A549 (cell line): ENCODE data around the gene KLHL2. TPM values are rescaled to one million over a fixed set of nuclear protein-coding genes. Genes with fewer than 3 reads are reported as not detected.

Source experiments
- ATAC-seq, 2 experiments: fragments of 200-7000 bp in 1 of 2; fragments of >200 bp in 1 of 2; cut with Nextera tagmentation in 1 of 2; cut with Tn5 transposase in 1 of 2; 3 replicates each; pipeline versions ENCODE4 v1.8.0 to v1.9.1; 2018 to 2020; ENCODE audit warnings: mild to moderate bottlenecking in 1 of 2, moderate library complexity in 1 of 2
- CTCF ChIA-PET: fragments of 300-600 bp; sonication (Branson Sonifier 250); formaldehyde crosslinking; extraction: SDS; loops from one replicate; lab custom pipeline; 2021; ENCODE audit warnings: antibody characterized with exemption, inconsistent platforms; lab: Yijun Ruan, JAX
- POLR2A ChIA-PET: fragments of 350-600 bp; formaldehyde crosslinking; extraction: SDS; loops from one replicate; lab custom pipeline; 2021; ENCODE audit warnings: antibody characterized with exemption, inconsistent platforms; lab: Yijun Ruan, JAX
- DNase-seq, 2 experiments: peaks; one replicate each; pipeline versions ENCODE4 v3.0.0 to v3.0.0-alpha.2; 2011 to 2016; ENCODE audit warnings: low read depth in 1 of 2, low spot score in 1 of 2
- FAIRE-seq: peaks from 2 replicates; lab custom pipeline; 2011; peaks lifted over from hg19 to GRCh38; lab: Jason Lieb, UNC
- H3K27ac ChIP-seq, 2 experiments: fragments of >200 bp; sonication (Bioruptor Twin); formaldehyde crosslinking; 3 replicates each; pipeline ENCODE4 v1.5.1; 2016 to 2017
- H3K4me1 ChIP-seq: fragments of >200 bp; sonication (Bioruptor Twin); formaldehyde crosslinking; 3 replicates; pipeline ENCODE4 v1.6.1; 2016
- H3K4me2 ChIP-seq: fragments of >200 bp; sonication (Bioruptor Twin); formaldehyde crosslinking; 3 replicates; pipeline ENCODE4 v1.6.1; 2016
- H3K4me3 ChIP-seq: fragments of >200 bp; sonication (Bioruptor Twin); formaldehyde crosslinking; 3 replicates; pipeline ENCODE4 v1.5.1; 2016
- H3K9me3 ChIP-seq: fragments of >200 bp; sonication (Bioruptor Twin); formaldehyde crosslinking; 3 replicates; pipeline ENCODE4 v1.6.1; 2016
- BCL3 ChIP-seq: fragments of >200 bp; sonication (Bioruptor Twin); formaldehyde crosslinking; IDR thresholded peaks from 3 replicates; pipeline ENCODE4 v1.6.1; 2016
- CHD2 ChIP-seq: fragments of 150-350 bp; IDR thresholded peaks from 2 replicates; pipeline ENCODE4 v1.6.1; 2014; ENCODE audit warnings: low read length; ENCODE audit not compliant: partially characterized antibody
- EHF ChIP-seq: fragments of 250-450 bp; sonication (Bioruptor Pico); IDR thresholded peaks from 2 replicates; pipeline ENCODE4 v1.5.0; 2020; ENCODE audit warnings: mild to moderate bottlenecking
- EHMT2 ChIP-seq: fragments of 200-600 bp; sonication (generic); IDR thresholded peaks from 2 replicates; pipeline ENCODE4 v1.6.1; 2016; ENCODE audit warnings: antibody characterized with exemption, low read depth, mild to moderate bottlenecking, moderate library complexity
- ELK1 ChIP-seq: fragments of 150-350 bp; IDR thresholded peaks from 2 replicates; pipeline ENCODE4 v1.6.1; 2014; ENCODE audit warnings: low read depth, mild to moderate bottlenecking, low read length
- ESRRA ChIP-seq: fragments of 150-350 bp; IDR thresholded peaks from 2 replicates; pipeline ENCODE4 v1.6.1; 2014; ENCODE audit warnings: mild to moderate bottlenecking, low read length, borderline replicate concordance
- FOXS1 ChIP-seq: fragments of 250-450 bp; sonication (Bioruptor Pico); IDR thresholded peaks from 2 replicates; pipeline ENCODE4 v1.5.0; 2020; ENCODE audit warnings: mild to moderate bottlenecking, moderate library complexity
- HDAC2 ChIP-seq: fragments of 200-600 bp; sonication (generic); IDR thresholded peaks from 2 replicates; pipeline ENCODE4 v1.6.1; 2016
- HOXB5 ChIP-seq: fragments of 250-450 bp; sonication (Bioruptor Pico); IDR thresholded peaks from 2 replicates; pipeline ENCODE4 v1.5.0; 2020; ENCODE audit warnings: mild to moderate bottlenecking, moderate library complexity
- JUNB ChIP-seq: fragments of >200 bp; sonication (Bioruptor Twin); formaldehyde crosslinking; IDR thresholded peaks from 2 replicates; pipeline ENCODE4 v1.6.1; 2016
- KDM1A ChIP-seq: fragments of 200-600 bp; sonication (generic); IDR thresholded peaks from 2 replicates; pipeline ENCODE4 v1.6.1; 2016; ENCODE audit warnings: low read depth, mild to moderate bottlenecking
- KDM5A ChIP-seq: fragments of 200-600 bp; sonication (generic); IDR thresholded peaks from 2 replicates; pipeline ENCODE4 v1.6.1; 2016; ENCODE audit warnings: antibody characterized with exemption, mild to moderate bottlenecking
- MAX ChIP-seq: IDR thresholded peaks from 2 replicates; pipeline ENCODE4 v1.6.1; 2012
- MAZ ChIP-seq: fragments of 150-350 bp; IDR thresholded peaks from 2 replicates; pipeline ENCODE4 v1.6.1; 2014; ENCODE audit warnings: antibody characterized with exemption, low read depth, low read length, borderline replicate concordance
- MYC ChIP-seq: IDR thresholded peaks from 2 replicates; pipeline ENCODE4 v1.6.1; 2012; ENCODE audit warnings: mild to moderate bottlenecking, inconsistent platforms, low read length, improper control_type of control experiment, borderline replicate concordance
- NFE2L2 ChIP-seq: fragments of 150-350 bp; conservative IDR thresholded peaks from 2 replicates; pipeline ENCODE4 v1.6.1; 2014; ENCODE audit warnings: low read length
- NPAS2 ChIP-seq: fragments of 250-450 bp; sonication (Bioruptor Pico); IDR thresholded peaks from 2 replicates; pipeline ENCODE4 v1.8.0; 2022; ENCODE audit warnings: mild to moderate bottlenecking, moderate library complexity, borderline replicate concordance
- NR3C1 ChIP-seq: fragments of >200 bp; sonication (Bioruptor Twin); formaldehyde crosslinking; IDR thresholded peaks from 3 replicates; pipeline ENCODE4 v1.6.1; 2017
- RARB ChIP-seq: fragments of 250-450 bp; sonication (Bioruptor Pico); IDR thresholded peaks from 2 replicates; pipeline ENCODE4 v1.8.0; 2021; ENCODE audit warnings: mild to moderate bottlenecking, moderate library complexity
- RCOR1 ChIP-seq: fragments of 150-350 bp; IDR thresholded peaks from 2 replicates; pipeline ENCODE4 v1.6.1; 2014; ENCODE audit warnings: antibody characterized with exemption, low read length, low read depth
- RNF2 ChIP-seq: fragments of 200-600 bp; sonication (generic); IDR thresholded peaks from 2 replicates; pipeline ENCODE4 v1.6.1; 2016; ENCODE audit warnings: low read depth, mild to moderate bottlenecking, antibody characterized with exemption, moderate library complexity, borderline replicate concordance
- SREBF2 ChIP-seq: fragments of 450-650 bp; IDR thresholded peaks from 2 replicates; pipeline ENCODE4 v1.6.1; 2014; ENCODE audit warnings: mild to moderate bottlenecking, moderate library complexity
- ZC3H11A ChIP-seq: fragments of 450-650 bp; IDR thresholded peaks from 2 replicates; pipeline ENCODE4 v1.6.1; 2014; ENCODE audit warnings: antibody characterized with exemption, mild to moderate bottlenecking
- ZFP36 ChIP-seq: fragments of 450-650 bp; IDR thresholded peaks from 2 replicates; pipeline ENCODE4 v1.6.1; 2014; ENCODE audit warnings: borderline replicate concordance; ENCODE audit not compliant: partially characterized antibody
- WGBS: methylation state at CpG from one replicate; pipeline ENCODE4 v1.1.6; 2017; ENCODE audit errors: missing lambda C conversion rate; 5-methylcytosine and 5-hydroxymethylcytosine counted together
- polyA plus RNA-seq, 4 experiments: library from polyadenylated mRNA; depleted of rRNA in 3 of 4; stranded (reverse); fragments of >200 nt; fragmentation: RNase III in 1 of 4; extraction: RNeasy Plus Mini Kit Qiagen cat#74134 plus additional on column Dnase treatment in 1 of 4; gene quantifications; 2 replicates in 3 of 4; 3 replicates in 1 of 4; pipeline ENCODE4 v1.2.3, GENCODE V29; 2011 to 2017
- TF ChIP-seq, protein P1 (sequence below): fragments of 250-450 bp; sonication (Bioruptor Pico); IDR thresholded peaks from 2 replicates; pipeline ENCODE4 v1.5.0; 2021; ENCODE audit warnings: mild to moderate bottlenecking, moderate library complexity, borderline replicate concordance
- TF ChIP-seq, protein P2 (sequence below): IDR thresholded peaks from 2 replicates; pipeline ENCODE4 v1.6.1; 2012
- TF ChIP-seq, protein P3 (sequence below): fragments of 200-600 bp; sonication (generic); IDR thresholded peaks from 2 replicates; pipeline ENCODE4 v1.6.1; 2016; ENCODE audit warnings: antibody characterized with exemption, mild to moderate bottlenecking, moderate library complexity

Gene KLHL2
- polyA plus RNA-seq, 2 of the 4 experiments (the other 2 are of a cell fraction) = 13.6 to 21.6 TPM

GRCh38 chr4:165289423-165289785 is 82.0 kb downstream of the KLHL2 start:
- no peak for TF ChIP-seq CHD2
- no peak for TF ChIP-seq RCOR1
- no peak for TF ChIP-seq BCL3
- TF ChIP-seq MAX = no peak
- TF ChIP-seq JUNB = no peak
- TF ChIP-seq KDM1A = no peak
- TF ChIP-seq MYC = no peak
- TF ChIP-seq EHF (CRISPR knock-in tag) = no peak
- TF ChIP-seq KDM5A = no peak
- TF ChIP-seq ESRRA = no peak
- TF ChIP-seq SREBF2 = no peak
- no peak for TF ChIP-seq ZFP36
- TF ChIP-seq, all 56 proteins: peak for 0
- FAIRE-seq (no peak), DNase-seq (no peak), ATAC-seq (no peak)
- ChIA-PET CTCF (no interaction called here), POLR2A (no interaction called here)
- Histone ChIP-seq H3K9me3 (no peaks in the 10 kb centered on the region), H3K4me1 (peaks cover 8% of the 10 kb centered on the region; the same call in 2 of the 3 replicates), H3K27ac (no peak overlapping the region), H3K4me3 (no peak overlapping the region), H3K4me2 (no peak overlapping the region)

- no peak for DNase-seq
Observed at GRCh38 chr4:165293061-165293460, 85.7 kb downstream of the KLHL2 start.

More at GRCh38 chr4:165293061-165293460, 85.7 kb downstream of the KLHL2 start:
- TF ChIP-seq NR3C1 = no peak
- TF ChIP-seq, protein P1, sequence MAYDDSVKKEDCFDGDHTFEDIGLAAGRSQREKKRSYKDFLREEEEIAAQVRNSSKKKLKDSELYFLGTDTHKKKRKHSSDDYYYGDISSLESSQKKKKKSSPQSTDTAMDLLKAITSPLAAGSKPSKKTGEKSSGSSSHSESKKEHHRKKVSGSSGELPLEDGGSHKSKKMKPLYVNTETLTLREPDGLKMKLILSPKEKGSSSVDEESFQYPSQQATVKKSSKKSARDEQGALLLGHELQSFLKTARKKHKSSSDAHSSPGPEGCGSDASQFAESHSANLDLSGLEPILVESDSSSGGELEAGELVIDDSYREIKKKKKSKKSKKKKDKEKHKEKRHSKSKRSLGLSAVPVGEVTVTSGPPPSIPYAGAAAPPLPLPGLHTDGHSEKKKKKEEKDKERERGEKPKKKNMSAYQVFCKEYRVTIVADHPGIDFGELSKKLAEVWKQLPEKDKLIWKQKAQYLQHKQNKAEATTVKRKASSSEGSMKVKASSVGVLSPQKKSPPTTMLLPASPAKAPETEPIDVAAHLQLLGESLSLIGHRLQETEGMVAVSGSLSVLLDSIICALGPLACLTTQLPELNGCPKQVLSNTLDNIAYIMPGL = no peak
- TF ChIP-seq, protein P2, sequence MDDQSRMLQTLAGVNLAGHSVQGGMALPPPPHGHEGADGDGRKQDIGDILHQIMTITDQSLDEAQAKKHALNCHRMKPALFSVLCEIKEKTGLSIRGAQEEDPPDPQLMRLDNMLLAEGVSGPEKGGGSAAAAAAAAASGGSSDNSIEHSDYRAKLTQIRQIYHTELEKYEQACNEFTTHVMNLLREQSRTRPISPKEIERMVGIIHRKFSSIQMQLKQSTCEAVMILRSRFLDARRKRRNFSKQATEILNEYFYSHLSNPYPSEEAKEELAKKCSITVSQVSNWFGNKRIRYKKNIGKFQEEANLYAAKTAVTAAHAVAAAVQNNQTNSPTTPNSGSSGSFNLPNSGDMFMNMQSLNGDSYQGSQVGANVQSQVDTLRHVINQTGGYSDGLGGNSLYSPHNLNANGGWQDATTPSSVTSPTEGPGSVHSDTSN = no peak
- no peak for TF ChIP-seq ZC3H11A
- no peak for TF ChIP-seq MAZ
- TF ChIP-seq ELK1 = no peak
- no peak for TF ChIP-seq KDM1A
- no peak for TF ChIP-seq FOXS1
- TF ChIP-seq, protein P3, sequence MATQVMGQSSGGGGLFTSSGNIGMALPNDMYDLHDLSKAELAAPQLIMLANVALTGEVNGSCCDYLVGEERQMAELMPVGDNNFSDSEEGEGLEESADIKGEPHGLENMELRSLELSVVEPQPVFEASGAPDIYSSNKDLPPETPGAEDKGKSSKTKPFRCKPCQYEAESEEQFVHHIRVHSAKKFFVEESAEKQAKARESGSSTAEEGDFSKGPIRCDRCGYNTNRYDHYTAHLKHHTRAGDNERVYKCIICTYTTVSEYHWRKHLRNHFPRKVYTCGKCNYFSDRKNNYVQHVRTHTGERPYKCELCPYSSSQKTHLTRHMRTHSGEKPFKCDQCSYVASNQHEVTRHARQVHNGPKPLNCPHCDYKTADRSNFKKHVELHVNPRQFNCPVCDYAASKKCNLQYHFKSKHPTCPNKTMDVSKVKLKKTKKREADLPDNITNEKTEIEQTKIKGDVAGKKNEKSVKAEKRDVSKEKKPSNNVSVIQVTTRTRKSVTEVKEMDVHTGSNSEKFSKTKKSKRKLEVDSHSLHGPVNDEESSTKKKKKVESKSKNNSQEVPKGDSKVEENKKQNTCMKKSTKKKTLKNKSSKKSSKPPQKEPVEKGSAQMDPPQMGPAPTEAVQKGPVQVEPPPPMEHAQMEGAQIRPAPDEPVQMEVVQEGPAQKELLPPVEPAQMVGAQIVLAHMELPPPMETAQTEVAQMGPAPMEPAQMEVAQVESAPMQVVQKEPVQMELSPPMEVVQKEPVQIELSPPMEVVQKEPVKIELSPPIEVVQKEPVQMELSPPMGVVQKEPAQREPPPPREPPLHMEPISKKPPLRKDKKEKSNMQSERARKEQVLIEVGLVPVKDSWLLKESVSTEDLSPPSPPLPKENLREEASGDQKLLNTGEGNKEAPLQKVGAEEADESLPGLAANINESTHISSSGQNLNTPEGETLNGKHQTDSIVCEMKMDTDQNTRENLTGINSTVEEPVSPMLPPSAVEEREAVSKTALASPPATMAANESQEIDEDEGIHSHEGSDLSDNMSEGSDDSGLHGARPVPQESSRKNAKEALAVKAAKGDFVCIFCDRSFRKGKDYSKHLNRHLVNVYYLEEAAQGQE = no peak
- no peak for TF ChIP-seq EHMT2
- TF ChIP-seq NPAS2 = no peak
- no peak for TF ChIP-seq HDAC2
- TF ChIP-seq RARB (CRISPR knock-in tag) = no peak
- no peak for TF ChIP-seq HOXB5 (CRISPR knock-in tag)
- no peak for TF ChIP-seq RNF2
- TF ChIP-seq EHF (CRISPR knock-in tag) = no peak
- no peak for TF ChIP-seq KDM5A
- no peak for TF ChIP-seq NFE2L2
- 93% methylated on average over 6 of the region's 6 CpGs for WGBS
- peaks cover 8% of the 10 kb centered on the region; the same call in 2 of the 3 replicates for H3K4me1 ChIP-seq
- no peak overlapping the region for H3K4me2 ChIP-seq
- no peak overlapping the region for H3K4me3 ChIP-seq
- ATAC-seq (no peak), FAIRE-seq (no peak)
- POLR2A ChIA-PET = no interaction called here
- H3K27ac ChIP-seq = no peak overlapping the region
- CTCF ChIA-PET = interaction anchor here (1.1 kb wide), 1 partner anchor 162 kb away, joined by 3 read pairs; no protein-coding TSS in a partner anchor
- H3K9me3 ChIP-seq = no peaks in the 10 kb centered on the region
